NCI-H69 (cell line): Measurements from ENCODE around the gene PPP1R13L.

Source experiments
- DNase-seq: peaks from one replicate; lab custom pipeline; 2025; lab: John Stamatoyannopoulos, UW

PPP1R13L gene

DNA sequence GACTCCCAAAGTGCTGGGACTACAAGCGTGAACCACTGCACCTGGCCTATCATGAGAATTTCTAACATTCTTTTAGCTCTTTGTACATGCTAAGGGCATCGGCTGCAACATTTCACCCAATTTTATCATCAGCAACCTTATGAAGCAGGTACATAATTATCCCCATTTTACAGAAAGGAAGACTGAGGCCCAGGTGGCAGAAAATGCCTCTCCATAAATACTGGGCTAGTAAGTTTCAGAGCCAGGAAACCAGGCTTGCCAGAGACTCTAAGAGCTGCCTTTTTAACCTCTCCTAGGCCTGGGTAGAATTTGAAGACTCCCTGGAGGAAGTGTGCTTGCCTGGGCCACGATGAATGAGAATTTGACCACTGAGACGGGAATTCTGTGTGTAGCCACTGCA, 36.7 kb downstream of the PPP1R13L start:
- no peak for DNase-seq

DNA sequence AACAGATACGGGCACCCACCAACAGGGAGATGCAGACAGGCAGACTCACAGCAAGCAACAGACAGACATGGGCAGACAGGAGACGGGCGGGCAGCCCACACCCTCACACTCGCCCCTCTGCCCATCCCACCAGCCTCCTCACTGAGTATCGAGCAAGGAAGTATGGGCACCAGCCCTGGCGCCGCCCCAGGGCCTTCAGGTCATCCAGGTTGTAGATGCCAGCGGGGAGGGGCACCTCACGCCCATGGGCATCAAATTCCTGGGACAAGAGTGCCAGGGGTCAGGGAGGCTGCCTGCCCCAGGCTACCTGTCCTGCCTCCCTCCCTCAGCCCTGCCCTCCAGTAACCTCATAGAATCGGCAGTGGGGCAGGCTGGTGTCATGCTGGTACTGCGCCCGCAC, 40.2 kb downstream of the PPP1R13L start:
- DNase-seq = no peak

DNA sequence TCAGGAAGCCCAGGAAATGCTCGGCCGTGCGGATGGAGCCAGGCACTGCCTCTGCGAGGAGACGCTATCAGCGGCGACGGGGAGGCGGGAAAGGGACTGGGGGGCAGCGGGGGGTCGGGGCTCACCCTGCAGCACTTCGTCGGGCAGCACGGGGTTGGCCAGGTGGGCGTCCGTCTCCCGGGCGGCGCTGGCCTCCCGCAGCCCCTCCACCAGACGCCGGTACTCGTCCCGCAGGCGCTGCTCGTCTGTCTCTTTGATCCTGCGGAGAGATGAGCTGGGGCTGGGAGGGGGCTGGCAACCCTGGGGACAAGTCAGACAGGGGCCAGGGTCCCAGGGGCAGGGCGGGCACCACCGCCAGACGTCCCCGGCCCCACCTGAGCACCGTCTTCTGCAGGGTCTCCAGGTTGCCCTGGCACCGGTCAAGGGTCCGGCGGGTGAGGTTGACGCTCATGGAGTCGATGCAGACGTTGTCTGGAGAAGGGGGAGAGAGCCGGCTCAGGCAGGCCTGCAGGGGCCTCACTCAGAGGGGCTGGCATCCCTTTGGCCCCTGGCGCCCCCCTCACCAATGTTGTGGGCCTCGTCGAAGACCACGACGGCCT, 40.9 kb downstream of the PPP1R13L start:
- DNase-seq = no peak

DNA sequence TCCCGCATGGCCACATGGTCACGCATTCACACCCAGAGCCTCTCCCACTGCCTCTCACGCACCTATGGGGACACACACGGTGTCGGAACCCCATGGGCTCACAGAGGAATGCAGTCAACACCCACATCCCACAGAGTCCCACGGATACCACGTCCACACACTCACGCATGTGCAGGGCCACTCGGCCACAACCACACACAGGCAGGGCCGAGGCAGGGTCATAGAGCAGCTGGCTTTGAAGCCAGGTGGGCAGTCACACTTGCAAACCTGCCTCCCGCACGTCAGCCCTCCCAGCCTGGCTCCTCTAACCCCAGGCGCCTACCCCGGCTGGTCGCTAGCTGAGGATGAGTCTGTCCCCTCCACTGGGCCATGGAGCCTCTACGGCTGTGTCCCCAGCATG, 42.6 kb downstream of the PPP1R13L start:
- no peak for DNase-seq

DNA sequence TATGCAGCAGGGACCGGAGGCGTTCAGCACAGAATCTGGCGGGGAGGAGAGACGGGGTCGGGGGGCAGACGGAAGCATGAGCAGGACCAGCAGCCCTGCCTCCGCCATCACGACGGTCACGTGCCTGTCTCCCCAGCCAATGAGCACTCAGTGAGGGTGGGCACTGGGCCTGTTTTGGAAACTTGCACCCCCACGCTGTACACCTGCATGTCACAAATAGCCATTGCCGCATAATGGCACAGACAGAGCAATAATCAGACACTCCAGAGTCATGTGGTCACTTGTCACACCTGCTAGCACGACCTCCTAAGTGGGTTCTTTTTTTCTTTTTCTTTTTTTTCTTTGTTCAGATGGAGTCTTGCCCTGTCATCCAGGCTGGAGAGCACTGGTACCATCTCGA, 43.3 kb downstream of the PPP1R13L start:
- no peak for DNase-seq

DNA sequence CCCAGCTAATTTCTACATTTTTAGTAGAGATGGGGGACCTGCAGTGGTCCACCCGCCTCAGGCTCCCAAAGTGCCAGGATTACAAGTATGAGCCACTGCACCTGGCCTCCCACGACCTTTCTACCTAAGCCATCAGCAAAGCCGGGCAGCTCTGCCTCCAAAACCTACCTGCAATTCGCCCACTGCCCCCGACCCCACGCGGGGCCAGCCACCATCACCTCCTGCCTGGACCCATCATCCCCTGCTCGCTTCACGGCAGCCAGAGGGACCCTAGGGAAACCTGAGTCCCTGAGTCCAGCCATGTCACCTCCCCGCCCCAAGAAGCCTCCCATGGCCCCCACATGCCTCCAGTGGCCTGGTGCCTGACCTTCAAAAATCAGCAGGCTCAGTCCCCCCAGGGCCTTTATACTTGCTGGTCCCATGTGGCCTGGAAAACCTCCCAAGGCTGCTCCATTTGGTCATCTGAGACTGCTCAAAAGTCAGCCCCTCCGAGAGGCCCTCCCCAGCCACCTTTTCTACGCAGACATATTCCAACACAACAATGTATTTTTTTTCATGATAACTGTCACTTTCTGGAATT, 46.6 kb downstream of the PPP1R13L start:
- no peak for DNase-seq

DNA sequence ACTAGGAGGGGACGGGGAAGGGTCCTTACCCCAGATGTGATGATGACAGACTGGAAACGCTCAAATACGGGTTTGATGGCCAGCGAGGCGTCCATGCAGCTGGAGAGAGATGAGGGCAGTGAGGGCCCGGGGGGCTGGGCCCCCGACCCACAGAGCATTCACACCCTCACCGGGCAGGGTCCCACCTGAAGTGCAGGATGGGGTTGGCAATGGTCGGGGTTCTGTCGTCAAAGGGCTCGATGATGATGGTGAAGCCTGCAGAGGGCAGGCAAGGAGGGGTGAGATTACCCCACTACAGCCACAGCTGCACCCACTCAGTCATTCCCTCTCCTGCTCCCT, 47.5 kb downstream of the PPP1R13L start:
- DNase-seq = no peak

DNA sequence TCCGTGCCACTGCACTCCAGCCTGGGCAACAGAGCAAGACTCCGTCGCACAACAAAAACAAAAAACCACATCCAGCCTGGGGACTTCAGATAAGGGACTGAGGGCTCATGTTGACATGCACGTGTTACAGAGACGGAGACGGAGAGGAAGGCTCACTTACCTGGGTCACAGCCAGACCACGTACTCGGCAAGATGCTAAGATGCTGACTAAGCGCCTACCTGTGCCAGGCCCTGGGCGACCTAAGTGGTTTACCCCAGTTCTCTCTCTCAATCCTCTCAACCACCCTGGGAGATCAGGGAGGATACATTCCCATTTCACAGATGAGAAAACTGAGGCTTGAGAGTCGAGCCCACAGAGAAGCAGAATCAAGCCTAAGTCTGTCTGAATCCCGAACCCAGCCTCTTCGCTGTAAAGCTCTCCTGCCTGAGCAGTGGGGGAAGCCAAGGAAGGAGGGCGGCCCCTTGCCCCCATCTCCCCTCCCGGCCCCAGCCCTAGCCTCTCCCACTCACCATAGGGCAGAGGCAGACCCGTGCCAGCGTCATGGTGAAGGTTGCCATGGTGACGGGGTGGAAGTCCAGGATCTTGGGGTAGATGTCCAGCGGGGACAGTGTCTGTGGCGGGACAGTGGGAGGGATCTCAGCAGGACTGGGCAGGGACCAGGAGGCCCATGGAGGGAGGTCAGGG, 48.0 kb downstream of the PPP1R13L start:
- no peak for DNase-seq

DNA sequence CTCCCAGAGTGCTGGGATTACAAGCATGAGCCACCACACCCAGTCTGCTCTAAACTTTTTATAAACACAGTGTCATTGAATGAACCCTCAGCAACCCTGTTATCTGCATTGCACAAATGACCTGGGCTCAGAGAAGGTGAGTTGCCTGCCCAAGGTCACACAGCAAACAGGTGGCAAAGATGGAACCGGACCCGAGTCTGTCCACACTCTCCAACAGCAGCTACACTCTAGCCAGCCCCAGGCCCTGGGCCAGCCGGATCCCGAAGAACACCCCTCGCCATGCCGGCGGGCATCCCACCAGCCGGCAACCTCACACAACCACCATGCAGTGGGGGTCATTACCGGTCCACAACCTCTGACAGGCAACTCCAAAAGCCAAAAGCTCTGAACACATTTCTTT, 49.0 kb downstream of the PPP1R13L start:
- DNase-seq = no peak

DNA sequence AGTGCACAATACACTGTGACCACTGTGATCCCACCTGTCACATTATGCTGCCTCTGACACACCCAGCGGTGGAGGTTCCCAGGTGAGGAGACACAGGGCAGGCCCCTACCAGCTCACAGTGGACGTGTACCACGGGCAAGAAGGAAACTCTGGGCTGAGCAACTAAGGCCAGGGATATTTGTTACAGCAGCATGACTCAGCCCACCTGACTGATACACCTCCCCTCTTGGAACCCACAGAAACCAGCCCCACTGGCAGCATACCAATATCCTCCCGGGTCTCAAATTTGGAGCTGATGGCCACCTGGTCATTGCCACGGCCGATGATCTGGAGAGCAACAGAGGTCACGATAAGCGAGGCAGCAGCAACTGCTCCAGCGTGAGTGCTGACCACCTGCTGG, 49.5 kb downstream of the PPP1R13L start:
- no peak for DNase-seq

DNA sequence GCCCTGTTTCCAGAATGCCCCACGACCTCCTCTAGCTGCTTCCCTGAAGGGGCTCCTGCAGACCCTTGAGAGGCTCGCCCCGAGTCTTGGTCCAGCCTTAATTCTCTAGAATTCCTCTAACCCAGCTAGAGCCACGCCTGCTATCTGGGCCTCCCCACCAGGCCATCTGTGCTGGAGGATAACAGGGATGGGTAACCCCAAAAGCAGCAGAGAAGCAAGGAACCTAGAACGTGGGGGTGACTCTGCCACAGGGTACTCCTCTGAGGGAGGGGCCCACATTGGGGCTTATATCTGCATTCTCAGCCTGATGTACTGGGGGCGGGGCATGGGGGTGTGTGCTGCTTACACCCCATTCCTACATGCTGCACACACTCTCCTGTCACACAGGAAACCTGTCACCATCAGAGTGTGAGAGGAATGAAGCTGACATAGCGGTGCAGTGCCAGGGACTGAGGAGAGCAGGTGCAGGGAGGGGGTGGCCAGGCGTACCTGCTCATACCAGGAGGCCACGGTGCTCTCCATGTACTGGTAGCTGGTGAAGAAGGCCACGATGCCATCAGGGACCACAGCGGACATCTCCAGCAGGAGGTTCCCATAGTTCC, 50.5 kb downstream of the PPP1R13L start:
- no peak for DNase-seq

DNA sequence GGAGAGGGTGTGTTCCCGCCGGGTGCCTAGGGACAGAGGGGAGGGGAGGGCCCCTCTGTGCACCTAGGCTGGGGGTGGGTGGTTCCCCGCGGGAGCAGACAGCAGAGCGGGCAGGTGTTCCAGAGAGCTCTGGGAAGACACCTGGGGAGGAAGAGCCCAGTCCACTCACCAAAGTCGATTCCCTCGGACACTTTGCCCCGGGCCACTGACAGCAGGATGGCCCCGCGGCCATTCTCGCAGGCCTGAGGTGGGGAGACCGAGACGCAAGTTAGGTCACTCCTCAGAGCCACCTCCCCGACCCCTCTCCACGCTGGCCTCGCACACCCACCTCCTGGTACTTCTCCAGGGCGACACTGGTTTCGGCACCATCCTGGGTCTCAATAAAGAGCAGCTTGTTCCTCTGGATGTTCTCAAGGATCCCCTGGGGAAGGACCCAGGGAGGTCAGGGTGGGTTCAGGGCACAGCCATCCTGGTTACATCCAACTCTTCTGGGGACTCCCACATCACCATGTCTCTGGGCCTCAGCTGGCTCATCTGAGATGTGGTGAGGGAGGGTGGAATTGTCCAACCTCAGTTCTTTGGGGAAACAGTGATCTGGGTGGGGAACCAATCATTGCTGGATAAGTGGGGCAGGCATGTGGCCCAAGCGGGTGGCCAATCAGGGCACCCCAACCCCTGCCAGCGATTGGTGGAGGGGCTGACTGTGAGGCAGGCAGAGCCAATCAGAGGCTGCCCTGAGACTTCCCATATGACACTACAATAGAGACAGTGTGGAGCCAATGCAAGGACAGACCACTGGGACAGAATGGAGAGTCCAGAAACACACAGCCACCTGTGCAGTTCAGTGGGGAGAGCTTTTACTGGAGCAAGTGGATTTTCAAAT, 51.7 kb downstream of the PPP1R13L start:
- DNase-seq = no peak

DNA sequence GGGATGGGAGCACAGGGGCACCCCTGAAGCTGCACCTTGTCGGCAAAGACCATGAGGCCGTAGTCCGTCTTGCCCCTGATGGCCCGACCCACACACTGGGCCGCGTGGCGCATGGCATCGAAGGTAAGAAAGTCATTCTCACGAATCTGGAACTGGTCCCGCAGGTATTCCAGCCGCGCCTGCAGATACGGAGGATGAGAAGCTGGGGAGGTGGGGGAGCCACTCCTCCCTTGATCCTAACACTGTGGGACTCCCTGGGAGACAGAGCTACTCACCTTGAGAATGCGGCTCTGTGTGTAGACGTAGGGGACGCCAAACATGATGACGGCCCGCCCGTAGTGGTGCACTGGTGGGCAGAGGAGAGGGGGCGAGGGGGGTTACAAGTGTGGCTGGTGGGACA, 52.4 kb downstream of the PPP1R13L start:
- no peak for DNase-seq

DNA sequence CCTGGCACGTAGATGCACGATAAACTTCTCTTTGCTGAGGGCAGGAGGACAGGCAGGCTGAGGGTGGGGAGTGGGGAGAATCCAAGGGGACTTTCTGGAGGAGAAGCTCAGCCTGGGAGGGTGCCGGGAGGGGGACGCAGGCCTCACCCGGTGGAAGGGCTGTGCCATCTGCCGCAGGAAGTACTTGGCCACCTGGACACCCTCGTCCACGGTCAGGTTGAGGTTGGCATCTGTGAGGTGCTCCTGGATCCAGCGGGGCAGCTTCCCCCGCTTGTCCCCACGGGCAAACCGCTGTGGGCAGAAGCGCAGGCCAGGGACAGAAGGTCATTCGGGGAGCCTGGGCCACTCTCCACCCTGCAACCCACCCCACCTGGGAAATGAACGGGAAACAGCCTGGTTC, 52.8 kb downstream of the PPP1R13L start:
- DNase-seq = no peak

DNA sequence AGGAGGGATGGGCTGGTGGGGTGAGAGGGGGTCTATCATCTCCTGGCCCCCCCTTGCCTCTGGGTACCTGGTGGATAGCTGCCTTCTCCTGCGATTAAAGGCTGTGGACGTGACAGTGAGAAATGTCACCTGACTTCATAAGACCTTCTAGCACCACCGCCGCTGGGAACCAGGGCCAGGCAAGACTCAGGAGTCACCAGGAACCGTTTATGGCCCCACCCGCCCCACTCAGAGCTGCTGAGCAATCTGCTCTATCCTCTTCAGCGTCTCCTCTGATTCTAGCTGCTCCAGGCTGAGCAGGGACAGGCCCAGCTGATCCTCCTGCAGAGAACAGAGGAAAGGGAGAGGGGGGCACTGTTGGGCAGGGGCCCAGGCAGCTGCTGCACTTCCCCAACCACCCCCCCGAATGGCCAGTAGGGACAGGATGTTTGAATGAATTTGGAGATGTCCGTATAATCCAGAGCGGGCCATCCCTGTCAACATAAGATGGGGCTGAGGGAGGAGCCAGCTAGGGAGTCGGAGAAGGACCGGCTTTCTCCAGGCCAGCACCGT, 53.4 kb downstream of the PPP1R13L start:
- no peak for DNase-seq

DNA sequence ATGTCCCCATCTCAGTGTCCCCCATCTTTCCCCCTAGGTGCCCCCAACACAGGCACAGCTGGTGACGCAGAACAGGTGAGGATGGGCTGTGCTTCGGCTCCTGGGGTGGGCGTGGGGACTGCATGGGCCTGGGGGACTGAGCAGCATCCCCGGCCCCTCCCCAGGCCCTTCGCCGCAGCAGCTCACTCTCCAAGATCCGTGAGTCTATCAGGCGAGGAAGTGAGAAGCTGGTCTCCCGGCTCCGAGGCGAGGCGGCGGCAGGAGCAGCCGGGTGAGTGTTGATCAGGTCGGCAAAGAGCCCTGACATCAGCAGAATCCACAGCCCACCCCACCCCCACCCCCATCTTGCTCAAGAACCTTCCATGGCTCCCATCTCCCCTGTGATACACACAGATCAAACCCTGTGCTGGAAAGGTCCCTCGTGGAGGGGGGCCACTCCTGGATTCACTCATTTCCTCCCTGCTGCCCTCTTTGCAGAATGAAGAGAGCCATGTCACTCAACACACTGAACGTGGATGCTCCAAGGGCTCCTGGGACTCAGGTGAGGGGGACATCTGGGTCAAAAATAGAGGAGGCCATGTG, 54.3 kb downstream of the PPP1R13L start:
- no peak for DNase-seq

DNA sequence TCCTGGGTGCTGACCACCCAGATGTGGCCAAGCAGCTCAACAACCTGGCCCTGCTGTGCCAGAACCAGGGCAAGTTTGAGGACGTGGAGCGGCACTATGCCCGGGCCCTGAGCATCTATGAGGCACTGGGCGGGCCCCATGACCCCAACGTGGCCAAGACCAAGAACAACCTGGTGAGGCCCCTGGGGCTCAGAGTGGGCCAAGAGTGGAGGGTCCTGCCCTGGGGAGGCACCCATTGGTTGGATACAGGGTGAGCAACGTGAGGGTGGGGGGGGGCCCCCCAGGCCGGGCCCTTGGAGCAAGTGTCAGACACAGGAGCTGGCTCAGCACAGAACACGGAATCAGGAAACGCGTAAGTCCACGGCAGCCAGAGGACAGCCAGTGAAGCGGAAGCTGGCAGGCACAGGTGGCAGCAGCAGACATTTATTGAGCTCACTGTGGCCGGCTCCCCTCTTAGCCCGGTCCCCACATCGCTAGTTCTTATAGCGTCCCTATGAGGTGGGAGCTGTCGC, 55.4 kb downstream of the PPP1R13L start:
- no peak for DNase-seq

DNA sequence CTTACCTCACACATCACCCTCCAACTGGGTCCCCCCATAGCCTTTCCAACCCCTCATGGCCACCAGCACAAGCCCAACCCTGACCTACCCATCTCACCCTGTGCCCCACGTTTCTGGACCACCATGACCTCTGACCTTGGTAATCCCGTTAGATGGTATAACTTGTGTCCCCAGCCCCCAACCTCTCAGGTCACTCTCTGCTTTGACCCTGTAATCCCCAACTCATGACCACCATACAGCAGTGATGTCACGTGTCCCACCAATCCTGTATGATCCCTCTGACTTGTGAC, 55.8 kb downstream of the PPP1R13L start:
- DNase-seq = no peak

DNA sequence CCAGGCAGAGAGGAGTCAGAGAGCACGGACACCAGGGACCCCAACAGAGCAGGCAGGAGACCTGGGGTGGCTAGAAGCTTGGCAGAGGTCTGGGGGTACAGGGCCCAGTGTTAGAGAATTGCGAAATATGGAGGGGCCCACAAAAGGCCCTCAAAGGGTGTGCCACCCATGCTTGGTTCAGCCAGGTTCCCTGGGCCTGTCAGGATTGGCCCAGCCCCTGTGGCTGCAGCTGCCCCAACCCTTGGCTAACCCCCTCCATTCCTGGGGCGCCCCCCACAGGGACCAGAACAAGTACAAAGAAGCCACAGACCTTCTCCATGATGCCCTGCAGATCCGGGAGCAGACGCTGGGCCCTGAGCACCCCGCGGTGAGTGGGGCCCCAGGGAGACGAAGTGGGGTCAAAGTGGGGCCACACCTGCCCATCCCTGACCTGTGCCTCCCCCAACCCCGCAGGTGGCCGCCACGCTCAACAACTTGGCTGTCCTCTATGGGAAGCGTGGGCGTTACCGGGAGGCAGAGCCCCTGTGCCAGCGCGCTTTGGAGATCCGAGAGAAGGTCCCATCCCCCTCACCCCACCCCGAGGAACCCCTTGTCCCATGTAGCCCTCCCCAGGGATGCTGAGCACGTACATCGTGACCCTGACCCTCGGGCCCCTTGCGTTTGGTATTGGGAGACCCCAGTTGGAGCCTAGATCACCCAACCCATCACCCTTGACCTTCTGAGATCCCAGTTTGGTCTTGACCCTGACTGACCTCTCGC, 56.3 kb downstream of the PPP1R13L start:
- no peak for DNase-seq

DNA sequence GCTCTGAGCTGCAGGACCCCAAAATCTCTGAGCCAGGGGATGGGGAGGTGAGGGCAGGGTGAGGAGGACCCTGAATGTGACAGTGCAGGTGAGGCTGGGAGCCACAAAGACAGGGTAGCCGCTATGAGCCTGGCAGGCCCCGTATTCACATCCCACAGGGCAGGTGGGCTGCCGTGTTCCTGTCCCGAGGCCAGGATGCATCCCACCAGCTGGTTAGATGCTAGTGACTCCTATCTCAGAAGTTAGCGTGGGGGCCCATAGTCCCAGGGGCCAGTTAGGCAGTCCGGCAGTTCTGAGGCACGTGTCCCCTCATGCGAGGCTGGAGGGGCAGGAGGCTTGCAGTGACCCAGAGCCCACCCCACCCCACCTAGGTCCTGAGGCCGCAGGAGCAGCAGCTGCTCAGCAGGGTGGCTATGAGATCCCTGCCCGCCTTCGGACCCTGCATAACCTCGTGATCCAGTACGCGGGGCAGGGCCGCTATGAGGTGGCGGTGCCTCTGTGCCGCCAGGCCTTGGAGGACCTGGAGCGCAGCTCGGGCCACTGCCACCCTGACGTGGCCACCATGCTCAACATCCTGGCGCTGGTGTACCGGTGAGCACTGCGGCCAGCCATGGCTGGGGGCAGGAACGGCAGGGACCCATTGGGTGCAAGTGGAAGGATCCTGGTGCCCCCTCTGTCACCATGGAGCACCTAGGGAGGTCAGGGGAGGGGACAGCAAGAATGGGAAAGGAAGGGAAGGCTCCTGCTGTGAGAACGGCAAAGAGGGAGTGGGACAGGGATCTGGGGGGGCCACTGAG, 57.1 kb downstream of the PPP1R13L start:
- DNase-seq = no peak
